Measurements from ENCODE around the gene TAS1R3.

DNA sequence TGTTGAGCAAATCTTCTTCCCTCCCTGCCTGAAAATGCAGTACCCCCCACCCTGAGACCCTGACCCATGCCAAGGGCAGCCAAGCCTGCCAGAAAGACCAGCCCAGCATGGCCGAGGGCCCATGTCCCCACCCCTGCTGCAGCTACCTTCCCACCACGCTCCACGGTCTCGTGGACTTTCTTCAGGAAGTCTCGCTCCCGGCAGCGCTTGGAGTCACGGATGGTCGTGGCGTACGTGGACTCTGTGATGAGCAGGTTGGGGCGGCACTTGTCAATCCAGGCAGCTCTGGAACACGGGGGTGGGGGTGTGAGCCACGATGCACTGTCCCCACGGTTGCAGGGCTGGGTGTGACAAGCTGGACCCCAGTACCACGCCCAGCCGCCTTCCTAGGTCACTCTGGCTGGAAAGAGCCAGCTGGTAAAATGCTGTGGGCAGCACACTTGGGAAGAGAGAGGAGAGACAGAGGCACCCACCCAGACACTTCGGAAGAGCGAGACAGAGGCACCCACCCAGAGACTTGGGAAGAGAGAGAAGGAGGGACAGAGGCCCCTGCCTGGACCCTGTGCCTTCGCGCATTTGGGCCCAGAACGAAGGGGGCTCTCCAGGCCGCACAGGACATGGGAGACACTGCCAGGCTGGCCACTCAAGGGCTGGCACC is 16.3 kb upstream of the TAS1R3 start:
- TF ChIP-seq POLR2A (IDR thresholded peaks at IDR 0.05), result no peak
- TF ChIP-seq, protein P1, sequence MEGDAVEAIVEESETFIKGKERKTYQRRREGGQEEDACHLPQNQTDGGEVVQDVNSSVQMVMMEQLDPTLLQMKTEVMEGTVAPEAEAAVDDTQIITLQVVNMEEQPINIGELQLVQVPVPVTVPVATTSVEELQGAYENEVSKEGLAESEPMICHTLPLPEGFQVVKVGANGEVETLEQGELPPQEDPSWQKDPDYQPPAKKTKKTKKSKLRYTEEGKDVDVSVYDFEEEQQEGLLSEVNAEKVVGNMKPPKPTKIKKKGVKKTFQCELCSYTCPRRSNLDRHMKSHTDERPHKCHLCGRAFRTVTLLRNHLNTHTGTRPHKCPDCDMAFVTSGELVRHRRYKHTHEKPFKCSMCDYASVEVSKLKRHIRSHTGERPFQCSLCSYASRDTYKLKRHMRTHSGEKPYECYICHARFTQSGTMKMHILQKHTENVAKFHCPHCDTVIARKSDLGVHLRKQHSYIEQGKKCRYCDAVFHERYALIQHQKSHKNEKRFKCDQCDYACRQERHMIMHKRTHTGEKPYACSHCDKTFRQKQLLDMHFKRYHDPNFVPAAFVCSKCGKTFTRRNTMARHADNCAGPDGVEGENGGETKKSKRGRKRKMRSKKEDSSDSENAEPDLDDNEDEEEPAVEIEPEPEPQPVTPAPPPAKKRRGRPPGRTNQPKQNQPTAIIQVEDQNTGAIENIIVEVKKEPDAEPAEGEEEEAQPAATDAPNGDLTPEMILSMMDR (IDR thresholded peaks at IDR 0.05), result no peak
